Measurements from ENCODE around the gene ARHGAP6.

Gene ARHGAP6

DNA sequence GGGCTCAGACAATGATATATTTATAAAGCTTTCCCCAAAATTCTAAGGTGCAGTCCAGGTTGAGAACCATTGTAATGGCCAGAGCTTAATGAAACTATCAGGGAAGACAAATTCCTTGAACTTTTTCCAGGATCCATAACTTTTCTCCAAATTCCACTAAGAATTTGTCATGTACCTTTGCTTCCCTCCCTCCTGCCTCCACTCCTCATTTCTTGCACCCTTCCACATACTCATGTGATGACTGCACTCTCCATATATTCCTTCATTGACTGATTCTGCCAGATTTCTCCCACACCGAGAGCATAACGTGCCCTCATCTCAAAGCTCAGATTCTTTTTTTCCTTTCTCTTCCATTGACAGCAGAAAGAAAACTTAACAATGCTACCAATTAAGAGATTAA is 393.4 kb downstream of the ARHGAP6 start:
- DNase-seq: no peak

DNA sequence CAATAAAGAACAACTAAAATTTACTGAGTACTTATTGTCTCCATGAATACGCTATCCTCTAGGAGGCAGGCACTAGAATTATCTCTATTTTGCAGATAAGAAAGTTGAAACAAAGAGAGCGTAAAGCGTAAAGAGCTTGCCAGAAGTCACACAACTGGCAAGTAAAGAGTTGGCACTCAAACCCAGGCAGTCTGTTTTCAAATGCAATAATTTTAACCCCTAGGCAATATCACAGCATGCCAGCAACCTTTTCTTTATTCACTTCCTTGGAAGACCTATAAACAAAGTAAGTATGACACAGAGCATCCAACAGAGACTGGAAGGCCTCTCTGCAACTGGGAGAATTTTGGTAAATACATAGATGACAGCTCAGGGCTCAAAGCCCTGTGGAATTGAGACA is 395.7 kb downstream of the ARHGAP6 start:
- no peak for DNase-seq

DNA sequence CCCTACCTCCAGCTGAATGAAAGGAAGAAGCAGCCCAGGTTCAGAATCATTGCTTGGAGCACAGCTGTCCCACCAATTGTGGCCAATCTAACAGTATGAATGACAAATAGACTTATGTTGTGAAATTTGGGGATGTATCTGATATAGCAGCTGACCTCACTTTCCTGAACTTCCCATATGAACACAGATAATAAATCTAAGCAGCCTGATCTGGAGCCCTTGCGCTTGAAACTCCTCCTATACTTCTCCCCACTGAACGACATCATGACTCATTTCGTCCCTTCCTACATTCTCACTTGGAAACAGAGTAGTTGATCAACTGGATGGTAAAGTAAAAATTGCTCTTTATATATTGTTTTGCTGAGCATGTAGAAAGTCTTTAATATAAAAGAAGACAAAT is 396.7 kb downstream of the ARHGAP6 start:
- DNase-seq: peak; percentile 36

DNA sequence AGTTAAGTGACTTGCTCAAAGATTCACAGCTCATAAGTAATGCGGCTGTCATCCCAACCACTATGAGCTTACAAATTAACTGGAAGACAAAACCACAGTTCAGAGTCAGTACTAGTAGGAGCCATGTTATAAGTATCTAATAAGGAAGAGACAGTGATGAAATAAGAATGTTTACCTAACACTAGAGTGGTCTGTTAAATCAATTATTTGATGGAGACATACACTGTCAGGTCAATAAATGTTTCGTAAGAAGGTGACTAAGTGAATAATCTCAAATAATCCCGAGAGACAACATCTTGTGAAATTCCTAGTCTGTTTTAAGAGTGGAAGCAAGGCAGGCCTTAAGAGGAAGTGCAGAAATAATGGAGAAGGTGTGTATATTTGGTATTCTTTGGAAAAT is 398.3 kb downstream of the ARHGAP6 start:
- DNase-seq: peak; percentile 6

GRCh38 chrX:11266573-11267003 is 399.1 kb downstream of the ARHGAP6 start:
- DNase-seq: no peak

DNA sequence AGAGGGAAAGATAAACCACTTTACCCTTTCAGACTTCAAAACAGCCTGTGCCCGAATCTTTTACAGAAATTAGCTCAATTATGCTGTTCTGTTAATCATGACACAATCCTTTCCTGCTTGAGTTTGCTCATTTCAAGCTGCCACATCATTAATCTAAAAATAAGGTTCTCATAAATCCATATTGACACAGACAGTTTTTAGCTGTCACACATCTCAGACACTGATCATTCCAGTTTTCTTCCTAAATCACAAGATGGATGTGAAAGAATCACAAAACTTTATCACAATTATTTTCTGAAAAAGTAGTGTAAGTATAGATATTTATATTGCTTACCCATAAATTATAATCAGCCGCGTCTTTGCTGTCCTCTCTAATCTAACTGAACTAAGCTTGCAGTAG is 400.4 kb downstream of the ARHGAP6 start:
- peak; percentile 7 for DNase-seq

GRCh38 chrX:11264925-11265324 is 400.8 kb downstream of the ARHGAP6 start:
- DNase-seq: peak; percentile 38

DNA sequence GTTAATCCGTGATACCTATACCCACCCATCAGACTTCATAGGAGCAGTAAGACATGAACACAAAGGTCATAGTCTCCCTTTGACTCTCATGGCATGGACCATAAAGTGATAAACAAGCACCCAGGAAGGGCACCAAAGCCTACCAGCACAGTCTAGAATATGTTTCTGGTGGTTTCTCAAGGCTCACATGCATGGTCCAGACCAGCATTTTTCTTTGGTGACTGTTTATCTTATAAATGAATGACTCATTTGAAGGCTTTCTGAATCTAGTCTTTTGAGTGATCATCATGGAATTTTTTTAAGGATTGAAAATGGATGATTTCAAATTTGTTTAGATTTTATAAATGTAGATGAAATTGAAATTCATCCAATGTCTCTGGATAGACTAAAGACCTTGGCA is 404.5 kb downstream of the ARHGAP6 start:
- DNase-seq: no peak

DNA sequence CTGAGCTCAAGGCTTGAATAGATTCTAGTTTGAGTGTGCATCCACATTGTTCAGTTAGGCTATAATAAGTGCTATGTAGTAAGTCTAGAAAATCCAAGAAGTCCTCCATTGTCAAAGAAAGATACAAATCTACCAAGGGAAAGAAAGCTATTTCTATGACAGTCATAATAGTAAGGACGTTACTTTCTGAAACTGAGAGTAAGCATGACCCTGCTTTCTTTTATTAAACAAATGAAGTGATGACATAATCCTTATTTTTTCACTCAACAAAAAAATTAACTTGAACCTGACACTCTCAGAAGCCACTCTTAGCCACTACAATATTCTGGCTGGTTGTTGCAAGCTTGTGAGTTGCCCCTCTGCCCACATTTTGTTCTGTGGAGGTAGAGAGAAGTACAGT is 406.3 kb downstream of the ARHGAP6 start:
- no peak for DNase-seq

DNA sequence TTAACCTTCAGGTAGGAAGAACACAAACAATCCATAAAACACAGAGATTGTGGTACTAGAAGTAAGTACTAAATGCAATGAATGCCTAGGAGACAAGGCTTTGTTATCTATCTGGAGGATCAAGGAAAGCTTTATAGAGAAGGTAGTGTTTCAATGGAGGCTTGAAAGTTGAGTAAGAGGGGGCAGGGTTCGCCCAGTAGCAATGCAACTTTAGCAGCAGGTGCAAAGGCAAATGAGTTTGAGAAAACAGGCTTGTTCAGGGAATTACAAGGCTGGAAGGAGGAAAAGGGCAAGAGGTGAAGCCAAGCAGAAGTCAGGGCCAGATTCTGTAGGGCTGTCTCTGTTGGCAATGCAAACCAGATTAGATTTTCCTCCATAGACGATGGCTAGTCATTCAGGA is 408.0 kb downstream of the ARHGAP6 start:
- no peak for DNase-seq

DNA sequence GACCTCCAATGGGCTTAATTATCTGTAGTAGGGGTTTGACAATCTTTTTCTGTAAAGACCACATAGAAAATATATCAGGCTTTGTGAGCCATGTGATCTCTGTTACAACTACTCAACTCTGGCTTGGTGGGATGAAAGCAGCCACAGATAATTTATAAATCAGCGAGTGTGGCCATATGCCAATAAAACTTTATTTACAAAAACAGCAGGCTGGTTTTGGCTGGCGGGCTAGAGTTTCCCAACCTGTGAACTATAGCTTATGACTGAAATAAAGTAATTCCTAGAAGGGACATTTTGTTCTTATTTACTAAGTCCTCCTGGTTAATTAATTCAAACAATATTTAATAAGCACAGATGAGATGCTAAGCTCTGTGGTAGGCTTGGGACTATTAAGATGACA is 408.4 kb downstream of the ARHGAP6 start:
- no peak for DNase-seq

- DNase-seq: peak; percentile 10
Observed at GRCh38 chrX:11254417-11255109, 411.2 kb downstream of the ARHGAP6 start.

- no peak for DNase-seq
Observed at GRCh38 chrX:11244636-11245035, 421.1 kb downstream of the ARHGAP6 start.

- DNase-seq: no peak
Observed at GRCh38 chrX:11242704-11243103, 423.0 kb downstream of the ARHGAP6 start.

DNA sequence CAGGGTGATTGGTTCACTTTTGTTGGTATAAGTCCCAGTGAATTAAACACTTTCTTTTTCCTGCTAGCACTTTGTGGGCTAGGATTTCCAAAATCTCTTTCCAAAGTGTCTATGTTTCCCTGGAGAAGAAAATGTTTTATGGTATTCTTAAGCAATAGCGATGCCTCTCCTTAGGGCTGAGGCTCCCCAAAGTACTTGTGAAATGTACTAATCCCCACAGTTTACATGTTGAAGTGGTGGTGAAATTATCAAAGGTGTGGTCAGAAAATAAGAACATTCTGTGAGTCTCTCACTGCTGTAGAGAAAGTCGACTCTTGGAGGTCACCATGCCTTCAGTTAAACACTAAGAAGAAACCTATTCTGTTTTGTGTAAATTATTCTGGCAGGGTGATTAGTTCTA is 424.0 kb downstream of the ARHGAP6 start:
- no peak for DNase-seq

GRCh38 chrX:11239230-11239629 is 426.5 kb downstream of the ARHGAP6 start:
- DNase-seq: peak; percentile 22

GRCh38 chrX:11235377-11235776 is 430.3 kb downstream of the ARHGAP6 start:
- peak; percentile 0 for DNase-seq

GRCh38 chrX:11215191-11215921 is 450.4 kb downstream of the ARHGAP6 start:
- no peak for DNase-seq

GRCh38 chrX:11214346-11215190 is 451.2 kb downstream of the ARHGAP6 start:
- DNase-seq: no peak

- DNase-seq: no peak
Observed at GRCh38 chrX:11212741-11213140, 453.0 kb downstream of the ARHGAP6 start.

DNA sequence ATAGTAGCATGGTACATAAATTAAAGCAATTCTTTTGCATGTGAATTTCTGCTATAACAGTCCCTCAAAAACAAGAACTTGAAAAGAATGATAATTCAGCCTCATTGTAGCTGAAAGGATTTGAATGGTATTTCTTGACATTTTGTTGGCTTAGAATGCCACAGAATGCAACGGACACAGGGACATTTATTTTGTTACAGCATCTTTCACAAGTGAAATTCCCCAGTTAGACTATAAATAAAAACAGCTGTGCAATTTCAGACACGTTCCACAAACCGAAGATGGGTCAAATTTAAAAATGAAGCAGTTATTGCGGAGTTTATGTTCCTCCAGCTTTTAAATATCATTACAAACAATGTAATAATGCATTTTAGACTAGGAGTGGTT is 455.3 kb downstream of the ARHGAP6 start:
- DNase-seq: no peak

DNA sequence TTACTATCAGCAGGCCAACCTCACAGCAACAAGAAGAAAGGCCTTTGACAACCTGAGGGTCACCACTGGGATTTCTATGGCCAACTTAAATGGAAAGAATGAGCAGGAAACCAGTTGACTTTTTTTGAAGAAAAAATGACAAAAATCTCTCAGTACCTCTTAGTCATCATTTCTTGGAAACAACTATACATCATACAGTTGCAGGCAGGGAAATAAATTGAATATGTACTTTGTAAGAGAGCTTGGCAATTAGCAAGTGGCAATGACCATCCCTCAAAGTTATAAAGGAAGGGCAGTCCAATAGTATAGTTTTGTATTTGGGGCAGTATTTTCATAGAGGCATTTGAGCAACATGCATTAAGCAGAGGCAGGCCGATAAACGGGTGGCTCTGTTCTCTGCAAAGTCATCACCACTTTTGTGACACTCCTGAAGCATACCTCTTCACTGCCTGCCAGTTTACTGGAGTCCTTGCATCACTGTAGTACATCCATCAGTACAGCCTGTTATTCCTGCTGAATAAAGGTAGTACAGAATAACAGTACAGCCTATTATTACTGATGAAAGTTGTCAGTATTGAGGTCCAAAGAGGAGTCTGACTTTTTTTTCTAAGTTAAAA is 455.8 kb downstream of the ARHGAP6 start:
- no peak for DNase-seq

GRCh38 chrX:11206716-11207115 is 459.0 kb downstream of the ARHGAP6 start:
- no peak for DNase-seq
